Femur (tissue), 1 donor: ENCODE measurements around the gene GIPC3.
"Not testable (repeated sequence)": the region's sequence is repeated elsewhere in the genome, so short reads cannot be mapped to it uniquely, and the experiment has no call there.

Experiments used
- DNase-seq: peaks from one replicate; pipeline ENCODE4 v3.0.0-alpha.2; 2017

Gene GIPC3

DNA sequence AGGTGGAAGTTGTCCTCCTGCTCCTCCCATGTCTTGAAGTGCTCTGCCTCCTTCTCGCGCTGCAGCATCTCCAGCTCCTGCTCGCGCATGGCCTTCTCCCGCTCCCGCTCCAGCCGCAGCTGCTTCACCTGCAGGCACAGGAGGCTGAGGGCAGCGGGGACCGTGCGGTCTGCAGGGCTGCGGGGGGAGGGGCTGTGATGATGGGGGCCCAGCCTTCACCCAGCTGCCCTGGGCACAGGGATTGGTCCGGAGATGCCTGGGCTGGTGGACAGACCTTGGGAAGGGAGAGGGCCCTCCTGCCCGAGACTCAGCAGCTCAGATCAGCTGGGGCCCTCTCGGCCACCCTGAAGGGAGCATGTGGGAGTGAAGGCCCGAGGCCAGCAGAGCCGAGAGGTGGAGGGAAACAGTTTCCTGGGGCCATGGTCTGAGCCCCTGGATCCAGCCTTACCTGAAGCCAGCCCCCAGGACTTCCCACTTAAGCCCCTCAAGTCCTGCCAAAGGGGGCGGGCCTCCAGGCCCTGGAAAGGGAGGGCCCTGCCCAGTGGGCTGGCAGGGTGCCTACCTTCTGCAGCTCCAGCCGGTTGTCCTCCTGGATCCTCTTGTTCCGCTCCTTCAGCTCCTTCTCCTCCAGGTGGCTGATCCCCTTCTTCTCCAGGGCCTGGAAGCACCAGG, 35.0 kb downstream of the GIPC3 start:
- no peak for DNase-seq

GRCh38 chr19:3620817-3621547, 35.7 kb downstream of the GIPC3 start:
- no peak for DNase-seq

DNA sequence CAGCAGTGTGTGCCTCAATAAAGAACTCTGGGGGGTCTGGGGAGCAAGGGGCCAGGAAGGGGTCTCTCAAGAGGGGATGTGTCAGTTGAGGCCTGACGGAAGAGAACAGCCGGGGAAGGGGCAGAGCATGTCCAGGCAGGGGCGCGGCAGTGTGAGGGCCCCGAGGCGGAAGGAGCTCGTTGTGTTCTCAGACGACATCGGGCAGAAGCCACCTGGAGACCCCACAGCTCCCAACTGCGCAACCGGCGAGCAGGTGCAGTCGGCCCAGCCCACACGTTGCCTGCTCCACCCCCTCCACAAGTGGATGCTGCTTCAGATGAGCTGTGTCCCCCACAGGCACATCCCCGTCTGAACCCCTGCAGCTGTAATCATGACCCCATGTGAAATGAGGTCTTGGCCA, 36.4 kb downstream of the GIPC3 start:
- DNase-seq = no peak

DNA sequence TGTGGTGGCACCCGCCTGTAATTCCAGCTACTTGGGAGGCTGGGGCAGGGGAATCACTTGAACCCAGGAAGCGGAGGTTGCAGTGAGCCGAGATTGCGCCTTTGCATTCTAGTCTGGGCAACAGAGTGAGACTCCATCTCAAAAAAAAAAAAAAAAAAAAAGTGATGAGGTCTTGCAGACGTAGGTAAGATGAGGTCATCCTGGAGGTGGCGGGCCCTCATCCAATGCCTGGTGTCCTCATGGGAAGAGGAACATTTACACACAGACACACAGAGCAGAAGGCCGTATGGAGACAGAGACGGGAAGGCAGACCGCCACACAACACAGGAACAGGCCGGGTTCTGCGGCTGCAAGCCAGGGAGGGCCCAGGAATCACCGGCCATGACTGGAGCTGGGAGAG, 36.9 kb downstream of the GIPC3 start:
- no peak for DNase-seq

DNA sequence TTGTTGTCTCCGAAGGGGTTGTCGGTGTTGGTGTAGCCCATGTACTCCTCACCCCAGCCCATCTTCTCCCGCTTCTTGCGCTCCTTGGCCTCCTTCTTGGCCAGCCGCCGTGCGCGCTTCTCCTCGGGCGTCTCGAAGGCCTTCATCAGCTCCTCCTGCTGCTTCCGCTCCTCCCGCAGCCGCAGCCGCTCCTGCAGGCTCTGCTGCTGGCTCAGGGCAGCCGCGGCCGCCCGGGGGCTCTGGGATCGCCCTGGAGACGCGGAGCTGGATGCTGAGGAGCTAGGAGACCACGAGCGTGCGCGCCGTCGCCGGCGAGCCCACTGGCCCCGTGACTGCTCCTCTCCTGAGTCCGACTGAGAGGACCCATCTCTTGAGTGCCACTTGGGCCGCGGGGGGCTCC, 38.4 kb downstream of the GIPC3 start:
- DNase-seq = no peak

DNA sequence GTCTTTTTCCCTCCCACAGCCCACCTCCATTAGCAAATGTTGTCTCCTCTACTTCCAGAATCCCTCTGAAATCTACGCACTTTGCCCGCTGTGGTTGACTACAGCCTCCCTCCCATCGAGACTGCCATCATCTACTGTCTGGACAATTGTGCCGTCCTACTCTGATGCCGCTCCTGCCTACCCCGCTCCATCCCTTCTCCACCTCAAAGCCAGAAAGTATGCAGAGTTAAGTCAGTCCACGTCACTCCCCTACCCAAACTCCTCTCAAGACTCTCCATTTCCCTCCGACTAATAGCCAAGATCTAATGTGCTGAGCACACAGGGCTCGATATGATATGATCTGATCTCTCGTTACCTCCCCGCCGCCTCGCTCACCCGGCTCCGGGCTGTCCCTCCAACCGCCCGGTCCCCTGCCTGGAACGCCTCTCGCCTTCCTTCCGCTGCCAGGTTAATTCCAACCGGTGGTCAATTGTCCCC, 40.8 kb downstream of the GIPC3 start:
- no peak for DNase-seq

- DNase-seq = peak; percentile 98
Measured at GRCh38 chr19:3626473-3627350, 41.4 kb downstream of the GIPC3 start, which contains the start of gene CACTIN. Gene CACTIN, minus strand, starts transcription at chr19:3626790. Its CDS starts 28 bp downstream, at chr19:3626762.

- DNase-seq = no peak
Measured at GRCh38 chr19:3627351-3627723, 42.1 kb downstream of the GIPC3 start.

GRCh38 chr19:3628766-3629165, 43.5 kb downstream of the GIPC3 start:
- DNase-seq = not testable (repeated sequence)

DNA sequence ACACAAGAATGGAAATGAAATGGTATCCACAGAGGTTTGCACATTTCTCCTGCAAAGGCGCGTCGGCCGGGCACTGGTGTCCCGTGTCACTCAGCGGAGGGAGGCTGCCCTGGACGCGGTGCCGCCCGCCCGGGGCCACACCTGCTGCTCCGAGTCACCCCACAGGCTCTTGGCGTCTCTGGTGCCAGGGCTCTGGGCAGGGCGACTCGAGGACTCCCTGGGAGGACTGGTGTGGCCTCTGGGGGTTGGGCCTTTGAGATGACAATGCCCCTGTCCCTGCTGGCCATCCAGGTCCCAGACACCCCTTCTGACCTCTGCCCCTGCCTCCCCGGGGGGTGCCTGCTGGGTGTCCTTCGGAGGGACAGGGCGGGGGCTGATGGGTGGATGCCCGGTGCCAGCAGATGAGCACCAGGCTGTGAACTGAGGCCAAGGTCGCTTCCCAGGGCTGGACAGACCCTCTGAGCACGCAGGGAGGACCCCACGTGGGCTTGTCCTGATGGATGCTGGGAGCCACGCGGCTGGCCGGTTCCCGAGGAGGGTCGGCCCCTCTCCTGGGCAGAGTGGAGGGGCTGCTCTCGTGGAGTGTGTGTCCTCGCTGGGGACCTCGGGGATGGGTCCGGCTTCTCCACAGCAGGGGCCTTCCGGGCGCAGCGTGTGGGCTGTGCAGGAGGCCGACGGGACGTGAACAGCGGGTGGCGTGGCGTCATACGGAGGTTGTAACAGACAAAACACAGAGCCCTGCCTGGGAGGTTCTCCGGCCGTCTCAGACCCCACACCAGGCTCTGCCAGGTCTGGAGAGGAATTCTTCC, 46.0 kb downstream of the GIPC3 start:
- no peak for DNase-seq

- no peak for DNase-seq
Measured at GRCh38 chr19:3632098-3632497, 46.8 kb downstream of the GIPC3 start.

GRCh38 chr19:3632739-3633558, 47.7 kb downstream of the GIPC3 start:
- DNase-seq = no peak

DNA sequence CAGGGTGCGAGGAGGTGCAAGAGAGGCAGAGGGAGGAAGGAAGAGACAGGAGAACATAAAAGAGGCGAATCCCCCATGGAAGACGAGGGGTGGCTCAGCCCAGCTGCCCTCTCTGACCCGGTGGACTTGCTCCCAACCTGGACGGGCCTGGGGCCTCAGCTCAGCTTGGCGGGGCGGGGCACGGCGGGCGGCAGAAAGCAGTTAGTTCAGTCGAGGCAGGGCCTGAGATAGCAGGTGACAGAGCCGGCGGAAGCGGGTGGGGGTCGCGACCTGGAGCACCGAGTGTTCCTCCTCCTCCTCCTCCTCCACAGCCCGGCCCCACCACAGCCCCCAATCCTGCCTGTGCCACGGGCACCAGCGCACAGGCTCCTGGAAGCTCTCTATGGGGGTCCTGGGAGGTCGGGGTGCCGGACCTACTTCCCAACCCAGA, 48.3 kb downstream of the GIPC3 start:
- DNase-seq = no peak

DNA sequence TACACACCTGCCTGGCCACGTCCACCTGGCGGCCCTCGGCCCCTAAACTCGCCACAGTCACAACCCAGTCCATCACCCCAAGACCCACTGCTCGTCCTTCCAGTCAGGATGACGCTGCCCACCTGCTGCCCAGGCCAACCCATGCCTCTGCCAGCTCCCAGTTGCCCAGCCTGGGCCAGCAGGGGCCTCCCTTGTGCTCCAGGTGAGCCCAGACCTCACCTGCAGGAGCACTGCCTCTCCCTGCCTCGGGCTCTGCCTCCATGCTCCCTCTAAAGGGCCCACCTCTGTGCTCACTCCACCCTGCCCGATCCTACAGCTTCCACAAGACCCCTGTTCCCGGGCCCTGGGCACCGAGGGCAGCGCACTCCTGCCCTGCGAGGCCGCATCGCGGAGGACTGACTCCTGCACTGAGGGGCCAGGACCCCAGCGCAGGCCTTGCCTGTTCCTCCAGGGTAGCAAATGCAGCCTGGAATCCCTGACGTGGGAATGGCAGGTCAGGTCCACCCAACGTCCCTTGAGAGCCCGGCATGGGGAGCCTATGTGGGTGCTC, 49.3 kb downstream of the GIPC3 start:
- no peak for DNase-seq

DNA sequence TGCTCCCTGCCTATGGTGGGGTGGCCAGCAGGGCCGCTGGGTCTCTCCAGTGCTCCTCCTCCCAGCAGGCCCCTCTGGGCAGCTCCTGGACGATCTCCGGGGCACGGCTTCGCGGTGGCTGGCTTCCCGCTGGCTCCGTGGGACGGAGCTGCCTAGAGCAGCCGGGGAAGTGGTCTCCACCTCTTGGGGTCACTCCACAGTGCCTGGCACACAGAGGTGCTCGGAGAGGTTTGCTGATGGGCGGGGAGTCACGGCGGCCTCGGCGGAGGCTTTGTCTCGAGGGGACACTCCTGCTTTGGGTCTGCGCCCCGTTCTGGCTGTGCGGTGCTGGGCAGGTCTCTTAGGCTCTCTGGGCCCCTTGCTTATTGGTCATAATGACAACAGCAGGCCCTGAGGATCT, 51.2 kb downstream of the GIPC3 start:
- no peak for DNase-seq

DNA sequence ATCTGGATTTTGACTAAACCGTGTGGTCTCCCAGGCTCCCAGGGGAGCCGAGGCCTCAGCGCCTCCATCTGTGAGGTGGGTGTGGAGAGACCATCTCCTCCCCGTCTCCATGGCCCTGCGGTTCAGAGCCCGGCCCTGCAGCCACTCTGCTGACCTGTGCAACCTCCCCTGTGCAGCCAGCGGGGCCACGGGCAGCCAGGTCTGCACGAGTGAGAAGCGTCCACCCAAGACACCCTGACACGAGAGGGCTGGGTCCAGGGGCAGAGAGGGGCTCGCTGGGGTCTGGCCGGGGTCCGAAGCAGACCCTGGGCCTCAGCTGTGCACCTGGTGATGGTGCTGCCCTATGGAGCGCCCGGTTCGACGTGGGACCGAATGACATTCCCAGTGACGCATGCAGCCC, 51.7 kb downstream of the GIPC3 start:
- no peak for DNase-seq

DNA sequence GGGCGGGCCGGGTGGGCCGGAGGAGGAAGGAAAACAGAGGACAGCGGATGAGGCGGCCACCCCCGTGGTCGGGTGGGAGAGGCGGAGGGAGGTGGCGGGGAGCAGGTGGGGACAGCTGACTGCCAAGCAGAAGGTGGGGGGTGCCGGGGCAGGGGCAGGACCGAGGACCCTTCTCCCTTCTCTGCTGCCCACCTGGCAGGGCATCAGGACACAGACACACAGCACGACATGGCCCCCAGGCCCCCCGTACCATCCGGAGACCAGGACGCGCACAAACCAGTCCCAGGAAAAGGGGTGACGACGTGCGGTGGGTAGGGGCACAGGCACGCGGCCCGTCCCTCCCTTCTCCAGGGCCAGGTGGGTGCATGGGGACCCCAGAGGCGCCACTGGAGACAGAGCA, 52.3 kb downstream of the GIPC3 start:
- DNase-seq = no peak

DNA sequence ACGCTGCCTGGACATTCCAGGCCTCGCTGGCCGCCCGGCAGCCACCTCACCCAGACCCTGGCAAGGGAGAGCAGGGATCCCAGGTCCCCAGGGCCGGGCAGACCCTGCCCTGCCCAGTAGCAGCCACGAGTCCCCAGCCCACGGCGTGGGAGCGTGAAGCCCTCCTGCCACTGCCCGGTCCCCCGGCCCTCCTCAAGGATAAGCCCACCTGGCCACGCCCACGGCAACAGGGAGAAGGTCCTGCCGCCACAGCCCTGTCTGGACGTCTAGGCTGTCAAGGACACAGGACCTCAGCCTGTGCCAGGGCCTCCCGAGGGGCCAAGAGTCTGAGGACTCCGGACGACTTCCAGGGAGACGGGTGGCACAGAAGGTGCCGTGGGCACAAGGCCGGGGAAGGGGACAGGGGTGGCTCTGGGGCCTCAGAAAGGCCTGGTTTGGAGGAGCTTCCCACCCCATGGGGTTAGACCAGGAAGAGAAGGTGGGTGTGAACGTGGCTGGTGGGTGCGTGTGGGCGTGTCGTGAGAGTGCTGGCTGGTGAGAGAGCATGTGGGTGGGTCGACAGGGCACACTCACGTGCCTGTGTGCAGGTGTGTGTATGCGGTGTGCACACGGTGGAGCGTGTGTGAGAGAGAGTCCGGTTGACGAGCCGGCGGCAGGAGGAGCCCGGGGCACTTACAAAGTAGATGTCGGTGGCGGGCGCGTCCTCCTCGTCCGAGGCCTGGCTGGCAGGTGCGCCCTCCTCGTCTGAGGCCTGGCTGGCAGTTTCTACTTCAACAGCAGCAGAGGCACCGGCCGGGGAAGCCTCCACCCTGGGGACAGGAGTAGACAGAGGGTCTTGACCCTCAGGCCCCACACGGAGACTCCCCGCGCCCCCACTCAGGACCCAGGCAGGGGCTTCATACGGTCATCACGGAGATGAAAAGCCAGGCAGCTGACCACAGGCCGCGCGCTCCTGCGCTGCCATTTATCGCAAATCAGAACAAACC, 53.2 kb downstream of the GIPC3 start:
- DNase-seq = no peak

GRCh38 chr19:3639479-3639878, 54.2 kb downstream of the GIPC3 start:
- no peak for DNase-seq
